T1000 (cell line): ENCODE data around the gene TTLL6.
"Not testable (repeated sequence)": the region's sequence is repeated elsewhere in the genome, so short reads cannot be mapped to it uniquely, and the experiment has no call there.

Experiments
- DNase-seq: peaks from one replicate; lab custom pipeline; 2025; ENCODE audit warnings: mixed read lengths; lab: John Stamatoyannopoulos, UW

TTLL6 gene

GRCh38 chr17:48723423-48724250 lies 93.4 kb downstream of the TTLL6 start:
- no peak for DNase-seq

DNA sequence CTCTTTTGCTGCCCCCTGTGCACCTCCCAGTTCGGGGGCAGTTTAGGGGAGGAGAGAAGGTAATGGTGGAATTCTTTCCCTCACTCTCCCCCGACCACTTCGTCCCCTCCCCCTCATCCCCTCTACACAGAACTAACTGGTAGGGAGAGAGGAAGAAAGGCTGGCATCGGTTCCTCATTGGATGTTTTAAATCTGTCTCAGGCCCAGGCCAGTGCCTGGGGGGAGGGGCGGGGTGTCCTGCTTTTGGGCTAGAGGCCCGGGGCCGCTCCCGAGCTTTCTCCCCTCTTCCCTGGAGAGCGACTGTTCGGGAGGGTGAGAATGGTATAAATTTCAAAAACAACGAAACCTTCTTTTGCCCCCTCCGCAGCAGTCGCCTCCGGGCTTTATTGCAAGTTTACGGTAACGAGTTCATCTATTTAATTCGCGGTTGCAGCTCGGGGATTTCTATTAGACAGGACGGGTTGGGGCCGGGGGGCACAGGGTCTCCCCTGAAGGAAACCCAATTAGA lies 94.1 kb downstream of the TTLL6 start, which contains the start of gene PRAC2:
Gene PRAC2 (plus strand): TSS at position 271 of the 508 bp plus-strand sequence. CDS start 1,226 bp downstream, outside the sequence.
- DNase-seq: no peak

DNA sequence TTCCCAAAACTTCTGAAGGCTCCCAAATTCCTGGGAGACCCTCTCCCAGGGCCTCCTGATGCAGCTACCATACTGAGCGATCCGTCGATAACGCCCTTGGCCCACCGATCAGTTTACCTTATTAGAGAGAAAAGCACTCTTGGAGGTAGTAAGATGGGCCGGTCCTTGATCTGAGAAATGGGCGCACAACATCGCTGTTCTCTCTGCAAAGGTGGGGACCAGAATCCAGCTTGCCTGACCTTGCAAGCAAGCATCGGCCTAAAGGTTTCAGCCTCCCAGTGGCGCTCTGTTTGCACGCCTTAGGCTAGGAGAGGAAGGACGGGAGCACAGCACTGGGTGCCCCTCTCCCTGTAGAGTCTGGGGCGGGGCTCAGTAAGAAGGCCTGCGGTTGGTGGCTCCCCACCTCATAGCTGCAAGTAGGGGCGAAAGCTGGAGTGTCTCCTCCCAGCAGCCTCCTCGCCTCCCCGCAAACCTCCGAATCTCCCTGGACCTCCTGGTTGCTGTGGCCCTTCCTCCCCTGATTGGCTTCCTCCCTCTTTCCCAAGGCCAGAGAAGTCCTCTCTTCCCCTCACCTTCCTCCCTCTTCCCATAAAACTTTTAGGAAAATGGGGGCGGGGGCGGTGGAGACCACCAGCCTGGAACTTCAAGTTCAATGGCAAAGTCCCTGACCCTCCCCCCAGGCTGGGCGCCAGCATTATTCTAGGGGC lies 94.7 kb downstream of the TTLL6 start, which contains the start of gene PRAC1:
Gene PRAC1 (minus strand): TSS at position 318 of the 707 bp plus-strand sequence. CDS start 126 bp downstream, at position 192.
- DNase-seq: no peak

DNA sequence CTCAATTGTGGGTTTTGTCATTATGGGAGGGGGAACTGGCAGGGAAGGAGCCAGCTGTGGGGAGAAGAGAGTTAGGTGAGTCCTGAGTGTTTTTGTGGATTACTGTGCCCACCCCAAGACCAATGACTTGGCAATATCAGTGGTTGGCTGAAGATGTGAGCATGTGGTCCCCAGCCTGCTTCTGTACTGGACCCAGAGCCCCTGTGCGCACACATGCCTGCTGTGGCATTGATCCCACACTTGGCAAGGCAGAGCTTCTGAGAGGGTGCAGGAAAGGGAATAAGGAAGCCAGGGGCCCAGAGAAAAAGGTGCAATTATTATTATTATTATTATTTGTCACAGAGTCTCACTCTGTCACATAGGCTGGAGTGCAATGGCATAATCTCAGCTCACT lies 96.0 kb downstream of the TTLL6 start:
- DNase-seq: no peak

DNA sequence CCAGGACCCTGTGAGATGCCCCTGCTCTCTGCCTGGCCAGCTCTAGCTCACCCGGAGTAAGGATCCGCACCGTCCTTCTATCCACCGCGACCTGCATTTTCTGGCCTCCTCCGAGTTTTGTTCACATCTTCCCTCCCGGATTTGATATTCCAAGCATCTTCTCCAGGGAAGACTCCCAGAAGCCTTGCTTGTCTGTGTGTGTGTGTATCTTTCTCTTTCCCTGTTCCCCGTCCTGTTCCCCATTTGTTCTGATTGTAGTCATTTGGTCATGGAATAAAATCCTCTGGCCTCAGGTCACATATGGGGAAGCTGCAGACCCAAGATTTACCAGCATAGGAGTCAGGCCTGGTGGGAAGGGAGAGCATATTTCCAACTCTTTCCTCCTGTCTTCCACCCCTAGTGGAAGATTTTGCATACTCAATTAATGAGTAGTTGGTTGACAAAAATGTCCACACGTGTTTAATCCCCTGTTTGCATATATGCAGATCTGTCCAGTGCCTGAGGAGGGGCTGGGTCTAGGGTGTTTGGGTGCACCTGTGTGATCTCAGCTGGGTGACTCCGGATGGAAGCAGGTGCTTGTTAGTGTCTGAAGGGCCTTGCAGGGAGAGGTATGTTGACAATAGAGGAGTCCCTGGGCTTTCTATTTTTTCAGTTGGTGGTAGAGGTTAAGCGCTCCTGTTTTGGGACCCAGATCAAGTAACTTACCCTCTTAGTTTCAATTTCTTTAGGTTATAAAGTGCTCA lies 96.6 kb downstream of the TTLL6 start:
- DNase-seq: no peak

GRCh38 chr17:48719642-48720265 lies 97.3 kb downstream of the TTLL6 start:
- no peak for DNase-seq

GRCh38 chr17:48718761-48719641 lies 98.0 kb downstream of the TTLL6 start:
- DNase-seq: no peak

GRCh38 chr17:48718227-48718760 lies 98.7 kb downstream of the TTLL6 start:
- no peak for DNase-seq

GRCh38 chr17:48717367-48718226 lies 99.4 kb downstream of the TTLL6 start:
- DNase-seq: no peak

GRCh38 chr17:48716549-48716948 lies 100.5 kb downstream of the TTLL6 start:
- DNase-seq: not testable (repeated sequence)

DNA sequence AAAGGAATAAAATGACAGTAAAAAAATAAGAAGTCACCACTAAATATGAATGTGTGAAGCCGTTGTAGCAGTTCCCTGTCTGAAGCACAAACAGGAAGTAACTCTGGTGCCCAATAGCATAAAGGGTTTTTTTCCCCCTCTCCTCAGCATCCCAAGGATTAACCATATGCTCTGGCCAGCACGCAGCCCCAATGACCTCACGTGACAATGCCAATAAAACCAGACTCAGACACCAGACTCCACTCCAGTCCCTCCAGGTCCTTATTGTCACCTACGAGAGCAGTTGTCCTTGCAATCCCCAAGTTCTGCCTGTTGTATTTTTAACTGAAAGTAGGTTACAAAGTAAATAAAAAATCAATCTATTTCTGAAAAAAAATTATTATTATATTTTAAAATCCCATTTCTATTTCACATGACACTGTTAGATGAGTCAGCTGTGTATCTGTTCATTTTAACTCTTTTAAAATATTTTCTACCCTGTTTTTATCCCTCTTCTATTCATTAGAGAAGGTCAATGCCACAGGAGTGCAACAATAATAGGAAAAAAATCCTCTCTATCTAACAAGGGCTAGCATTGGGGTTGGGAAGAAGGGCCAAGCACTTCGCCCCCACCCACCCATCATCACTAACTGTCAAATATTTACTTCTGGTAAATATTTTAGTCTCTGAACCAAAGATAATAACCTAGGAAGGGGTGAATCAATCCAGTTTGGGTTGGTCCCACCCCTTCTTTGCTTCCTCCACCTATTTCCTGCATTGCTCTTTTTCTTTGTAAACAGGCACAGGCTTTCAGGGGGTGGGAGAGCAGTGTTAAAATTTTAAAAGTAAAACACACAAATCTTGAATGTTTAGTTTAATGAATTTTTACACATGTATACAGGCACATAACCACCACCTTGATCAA lies 101.3 kb downstream of the TTLL6 start:
- DNase-seq: no peak
